Epithelial cell of proximal tubule (primary cell): ENCODE results near the gene HPD. TPM values are rescaled to one million over a fixed set of nuclear protein-coding genes. Genes with fewer than 3 reads are reported as not detected.

Source experiments
- DNase-seq: peaks from one replicate; pipeline ENCODE4 v3.0.0-alpha.2; 2011; ENCODE audit warnings: low read depth
- H3K4me3 ChIP-seq: 2 replicates; pipeline ENCODE4 v1.5.1; 2011; ENCODE audit warnings: low read depth, mild to moderate bottlenecking, low read length
- CTCF ChIP-seq: conservative IDR thresholded peaks from 2 replicates; pipeline ENCODE4 v1.5.1; 2012; ENCODE audit warnings: low read depth, mild to moderate bottlenecking, low read length
- total RNA-seq: library from RNA; depleted of rRNA; stranded (reverse); fragments of >200 nt; gene quantifications from 2 replicates; pipeline ENCODE4 v1.2.3, GENCODE V29; 2015

HPD gene
- total RNA-seq, 1 donor from 2014 or later = 0.12 TPM

GRCh38 chr12:121837680-121838079 is 21.0 kb downstream of the HPD start:
- TF ChIP-seq CTCF = no peak
- H3K4me3 ChIP-seq = no peak overlapping the region
- no peak for DNase-seq

GRCh38 chr12:121831571-121832245 is 27.0 kb downstream of the HPD start:
- DNase-seq = no peak
- TF ChIP-seq CTCF = no peak
- no peak overlapping the region for H3K4me3 ChIP-seq

- DNase-seq = no peak
- no peak for TF ChIP-seq CTCF
- no peak overlapping the region for H3K4me3 ChIP-seq
Measured at GRCh38 chr12:121830588-121831265, 27.9 kb downstream of the HPD start.

GRCh38 chr12:121830134-121830533 is 28.5 kb downstream of the HPD start:
- DNase-seq = no peak
- H3K4me3 ChIP-seq = no peak overlapping the region

GRCh38 chr12:121829250-121829918 is 29.3 kb downstream of the HPD start:
- DNase-seq = no peak
- TF ChIP-seq CTCF = no peak
- no peak overlapping the region for H3K4me3 ChIP-seq

More at GRCh38 chr12:121830134-121830533, 28.5 kb downstream of the HPD start:
- no peak for TF ChIP-seq CTCF

GRCh38 chr12:121828826-121829225 is 29.8 kb downstream of the HPD start:
- no peak overlapping the region for H3K4me3 ChIP-seq
- no peak for TF ChIP-seq CTCF
- no peak for DNase-seq
